Psoas muscle (tissue), 8 donors: ENCODE measurements around the gene HSF2BP. TPM values are rescaled to one million over a fixed set of nuclear protein-coding genes. Genes with fewer than 3 reads are reported as not detected.
A peak's percentile ranks its signal among the peaks of the same experiment; 100 is the strongest.

Source experiments
- ATAC-seq, 4 donors: fragments of 200-7000 bp; cut with Tn5 transposase; one replicate each; pipeline ENCODE4 v1.9.1; 2020; ENCODE audit warnings: moderate library complexity in 3 of 4, mild to moderate bottlenecking in 2 of 4
- DNase-seq, 2 donors: peaks; one replicate each; pipeline ENCODE4 v3.0.0-alpha.2; 2020
- H3K27ac ChIP-seq: fragments of 200-600 bp; one replicate; pipeline ENCODE4 v1.8.0; 2022
- H3K27me3 ChIP-seq, 3 donors: fragments of 200-600 bp in 1 of 3; one replicate each; pipeline versions ENCODE4 v1.6.1 to v1.8.0; 2013 to 2022; ENCODE audit warnings: low read length in 2 of 3, mild to moderate bottlenecking in 2 of 3, moderate library complexity in 1 of 3; ENCODE audit not compliant: insufficient read depth in 3 of 3
- H3K36me3 ChIP-seq, 2 donors: fragments of 200-600 bp in 1 of 2; one replicate each; pipeline versions ENCODE4 v1.6.1 to v1.8.0; 2013 to 2022; ENCODE audit warnings: low read depth in 1 of 2, mild to moderate bottlenecking in 1 of 2, moderate library complexity in 1 of 2; ENCODE audit not compliant: insufficient read depth in 1 of 2
- H3K4me1 ChIP-seq: fragments of 200-600 bp; one replicate; pipeline ENCODE4 v1.8.0; 2022
- H3K4me3 ChIP-seq: fragments of 200-600 bp; one replicate; pipeline ENCODE4 v1.8.0; 2022; ENCODE audit warnings: mild to moderate bottlenecking
- H3K9me3 ChIP-seq: fragments of 200-600 bp; one replicate; pipeline ENCODE4 v1.8.0; 2022
- WGBS, 3 donors: extraction: QIAGEN DNeasy Blood & Tissue Kit; methylation state at CpG; one replicate each; pipeline versions ENCODE4 v1.1.6 to v1.1.7; 2013; 5-methylcytosine and 5-hydroxymethylcytosine counted together
- intact Hi-C, 2 donors: fragments of 100-400 bp; cut with DNase I; formaldehyde crosslinking; loops; one replicate each; pipeline versions ENCODE4 v1.11.0 to v1.14.2; 2022
- polyA plus RNA-seq, 3 donors: library from polyadenylated mRNA; stranded (reverse); fragments of 200-250 nt; gene quantifications; one replicate each; pipeline ENCODE4 v1.2.3, GENCODE V29; 2013
- total RNA-seq, 4 donors: library from RNA; stranded (reverse); fragmentation: NEBNext Ultra II Directional in 2 of 4; extraction: Animal tissue kit (Norgen Biotek cat#: 25700) in 2 of 4; gene quantifications; one replicate each; pipeline versions ENCODE4 v1.2.1 to v1.2.4, GENCODE V29; 2021 to 2023
- TF ChIP-seq, protein P1 (sequence below): fragments of 200-600 bp; IDR thresholded peaks from one replicate; pipeline ENCODE4 v1.8.0; 2022; ENCODE audit warnings: antibody characterized with exemption
- donor health status: healthy with polysubstance abuse.
- donor health status: DM: no; HTN: no; CAD: no; lungs with moderate emphysema.
- donor health status: Bipolar disorder and iron deficiency.
- donor health status: healthy.
- donor health status: DM: yes; HTN: yes; CAD: no.
- donor health status: DM: no; HTN: no; CAD: no.
- donor health status: DM: no; HTN: no; CAD: no.
- donor health status: DM: yes; HTN: yes; CAD: no.

The HSF2BP gene
- total and polyA plus RNA-seq, 7 donors, result 0.16 to 1.7 (median 0.28) TPM; not detected in 1

DNA sequence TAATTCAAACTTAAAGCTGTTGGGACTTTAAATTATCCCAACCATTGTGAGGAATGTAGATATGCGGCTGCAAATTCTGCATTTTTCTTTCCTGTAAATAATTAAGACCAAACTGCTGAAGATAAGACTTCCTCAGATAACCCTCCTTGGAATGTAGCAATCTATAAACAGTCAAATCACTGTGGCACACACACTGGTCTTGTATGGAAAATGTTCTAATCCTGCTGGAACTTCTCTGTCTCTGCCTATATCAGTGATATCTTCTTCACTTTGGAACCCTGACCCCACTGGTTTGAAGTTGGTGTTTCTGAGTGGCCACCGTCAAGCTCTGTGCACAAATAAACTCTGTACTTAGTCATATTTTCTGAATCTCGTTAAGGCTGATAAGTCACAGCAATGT, 32.9 kb downstream of the HSF2BP start:
- no peak overlapping the region for H3K27ac ChIP-seq
- 54 to 65% (median 60%) methylated on average over 3 of the region's 3 CpGs for WGBS, 3 donors
- peaks cover 0 to 3% (median 0%) of the 10 kb centered on the region in 3 donors for H3K27me3 ChIP-seq
- no peak overlapping the region for H3K4me3 ChIP-seq
- TF ChIP-seq, protein P1, sequence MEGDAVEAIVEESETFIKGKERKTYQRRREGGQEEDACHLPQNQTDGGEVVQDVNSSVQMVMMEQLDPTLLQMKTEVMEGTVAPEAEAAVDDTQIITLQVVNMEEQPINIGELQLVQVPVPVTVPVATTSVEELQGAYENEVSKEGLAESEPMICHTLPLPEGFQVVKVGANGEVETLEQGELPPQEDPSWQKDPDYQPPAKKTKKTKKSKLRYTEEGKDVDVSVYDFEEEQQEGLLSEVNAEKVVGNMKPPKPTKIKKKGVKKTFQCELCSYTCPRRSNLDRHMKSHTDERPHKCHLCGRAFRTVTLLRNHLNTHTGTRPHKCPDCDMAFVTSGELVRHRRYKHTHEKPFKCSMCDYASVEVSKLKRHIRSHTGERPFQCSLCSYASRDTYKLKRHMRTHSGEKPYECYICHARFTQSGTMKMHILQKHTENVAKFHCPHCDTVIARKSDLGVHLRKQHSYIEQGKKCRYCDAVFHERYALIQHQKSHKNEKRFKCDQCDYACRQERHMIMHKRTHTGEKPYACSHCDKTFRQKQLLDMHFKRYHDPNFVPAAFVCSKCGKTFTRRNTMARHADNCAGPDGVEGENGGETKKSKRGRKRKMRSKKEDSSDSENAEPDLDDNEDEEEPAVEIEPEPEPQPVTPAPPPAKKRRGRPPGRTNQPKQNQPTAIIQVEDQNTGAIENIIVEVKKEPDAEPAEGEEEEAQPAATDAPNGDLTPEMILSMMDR, result no peak
- H3K36me3 ChIP-seq, result no peaks in the 10 kb centered on the region
- DNase-seq (no peak), ATAC-seq (no peak)
- intact Hi-C loops, result no loop called here
- H3K4me1 ChIP-seq, result no peaks in the 10 kb centered on the region
- H3K9me3 ChIP-seq, result no peaks in the 10 kb centered on the region

DNA sequence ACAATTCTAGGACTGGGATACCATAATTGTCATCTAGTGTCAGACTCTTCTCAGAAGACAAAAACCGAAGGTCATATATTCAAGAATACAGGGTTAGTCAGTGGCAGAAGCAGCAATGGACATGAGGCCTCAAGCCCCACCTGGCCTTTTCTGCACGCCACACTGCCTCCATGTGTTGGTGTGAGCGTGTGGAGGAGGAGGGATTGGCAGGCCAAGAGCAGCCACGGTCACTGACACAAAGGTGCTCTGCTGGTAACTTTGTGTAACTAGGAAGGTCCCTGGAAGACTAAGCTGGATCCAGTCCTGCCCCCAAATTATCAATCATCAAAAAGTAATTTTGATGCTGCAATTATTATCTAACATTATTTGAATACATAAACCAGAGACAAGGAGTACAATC, 34.9 kb downstream of the HSF2BP start:
- H3K4me1 ChIP-seq, result no peaks in the 10 kb centered on the region
- H3K9me3 ChIP-seq, result peaks cover 10% of the 10 kb centered on the region
- H3K4me3 ChIP-seq, result no peak overlapping the region
- no peak overlapping the region for H3K27ac ChIP-seq
- TF ChIP-seq, protein P1, result no peak
- H3K27me3 ChIP-seq, result peaks cover 0 to 3% (median 0%) of the 10 kb centered on the region in 3 donors
- intact Hi-C loops, result no loop called here
- no peak for DNase-seq
- 64 to 82% (median 78%) methylated on average over 4 of the region's 4 CpGs for WGBS, 3 donors
- H3K36me3 ChIP-seq, result no peaks in the 10 kb centered on the region
- ATAC-seq, result peak in 2 of 4 donors; percentile 40 to 42

DNA sequence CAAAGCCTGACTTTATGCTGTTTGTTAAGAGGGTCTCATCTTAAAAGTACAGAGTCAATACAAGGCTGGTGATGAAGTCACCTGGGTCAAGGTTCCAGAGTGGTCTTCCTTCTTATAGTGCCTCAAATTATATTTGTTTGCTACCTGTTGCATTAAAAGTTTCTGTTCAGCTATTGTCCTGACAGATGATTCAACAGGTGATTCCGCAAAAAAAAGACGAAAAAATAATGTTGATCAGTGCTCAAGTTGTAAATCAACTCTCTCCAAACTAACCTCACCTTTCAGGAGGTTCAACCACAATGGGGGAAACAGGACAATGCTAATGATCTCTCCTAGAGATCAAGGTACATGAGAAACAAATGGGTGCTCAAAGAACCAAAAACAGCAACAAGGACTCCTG, 35.7 kb downstream of the HSF2BP start:
- ATAC-seq, result no peak
- DNase-seq, result no peak
- TF ChIP-seq, protein P1, result no peak
- H3K4me3 ChIP-seq, result no peak overlapping the region
- WGBS, 3 donors, result 92 to 96% (median 93%) methylated on average over 2 of the region's 2 CpGs
- H3K27me3 ChIP-seq, result peaks cover 0 to 3% (median 0%) of the 10 kb centered on the region in 3 donors
- H3K9me3 ChIP-seq, result peaks cover 10% of the 10 kb centered on the region
- H3K4me1 ChIP-seq, result no peaks in the 10 kb centered on the region
- H3K27ac ChIP-seq, result no peak overlapping the region
- no peaks in the 10 kb centered on the region for H3K36me3 ChIP-seq
- intact Hi-C loops, result no loop called here

- DNase-seq, result no peak
- H3K27ac ChIP-seq, result no peak overlapping the region
- no peaks in the 10 kb centered on the region for H3K36me3 ChIP-seq
- H3K9me3 ChIP-seq, result peaks cover 10% of the 10 kb centered on the region
- no peak for ATAC-seq
- H3K4me1 ChIP-seq, result no peaks in the 10 kb centered on the region
- TF ChIP-seq, protein P1, result no peak
- WGBS, 3 donors, result 87 to 93% (median 92%) methylated on average over 2 of the region's 2 CpGs
- H3K27me3 ChIP-seq, result peaks cover 0 to 3% (median 0%) of the 10 kb centered on the region in 3 donors
- intact Hi-C loops, result no loop called here
- H3K4me3 ChIP-seq, result no peak overlapping the region
Measured at GRCh38 chr21:43622796-43623195, 36.5 kb downstream of the HSF2BP start.

- Histone ChIP-seq H3K4me3 (no peak overlapping the region), H3K27me3 (no peaks in the 10 kb centered on the region), H3K36me3 (no peaks in the 10 kb centered on the region), H3K4me1 (no peaks in the 10 kb centered on the region), H3K27ac (no peak overlapping the region), H3K9me3 (peaks cover 10% of the 10 kb centered on the region)
- WGBS, 3 donors, result 88 to 92% (median 88%) methylated on average over 4 of the region's 4 CpGs
- intact Hi-C loops, result no loop called here
- TF ChIP-seq, protein P1, result no peak
- no peak for DNase-seq
- no peak for ATAC-seq
Measured at GRCh38 chr21:43619856-43620255, 39.4 kb downstream of the HSF2BP start.
